Activated naive CD8-positive, alpha-beta T cell treated with anti-CD3 and anti-CD28 coated beads, Interleukin-2, amount 10 ng/mL, durations not matched to agents 7 days and 5 days (primary cell): Measurements from ENCODE around the gene PCDHA12. TPM values are rescaled to one million over a fixed set of nuclear protein-coding genes. Genes with fewer than 3 reads are reported as not detected.
A peak's percentile ranks its signal among the peaks of the same experiment; 100 is the strongest.
"Not testable (repeated sequence)": the region's sequence is repeated elsewhere in the genome, so short reads cannot be mapped to it uniquely, and the experiment has no call there.

Experiments used
- ATAC-seq: fragments of 150-1000 bp; cut with Tn5 transposase; one replicate; pipeline ENCODE4 v1.10.0; 2021; ENCODE audit warnings: low read depth, moderate library complexity
- POLR2A ChIA-PET: fragments of 350-600 bp; sonication (Branson Sonifier 250); formaldehyde crosslinking; loops from one replicate; lab custom pipeline; 2021; ENCODE audit warnings: antibody characterized with exemption; lab: Charles Lee
- DNase-seq: peaks from one replicate; pipeline ENCODE4 v3.0.0; 2021
- H3K27ac Mint-ChIP-seq: one replicate; pipeline ENCODE4 v1.8.0; 2022; ENCODE audit warnings: mild to moderate bottlenecking, mixed read lengths
- H3K27me3 Mint-ChIP-seq: one replicate; pipeline ENCODE4 v1.8.0; 2022; ENCODE audit warnings: mild to moderate bottlenecking, moderate library complexity, mixed read lengths
- H3K36me3 Mint-ChIP-seq: one replicate; pipeline ENCODE4 v1.8.0; 2021; ENCODE audit warnings: mild to moderate bottlenecking, mixed read lengths
- H3K4me1 Mint-ChIP-seq: one replicate; pipeline ENCODE4 v1.8.0; 2021; ENCODE audit warnings: mixed read lengths
- H3K4me3 Mint-ChIP-seq: one replicate; pipeline ENCODE4 v1.8.0; 2022; ENCODE audit warnings: mild to moderate bottlenecking, moderate library complexity, mixed read lengths
- H3K9me3 Mint-ChIP-seq: one replicate; pipeline ENCODE4 v1.8.0; 2021; ENCODE audit warnings: mixed read lengths
- total RNA-seq, 2 experiments: library from RNA; stranded (reverse); gene quantifications; one replicate each; pipeline ENCODE4 v1.2.3, GENCODE V29; 2021

The PCDHA12 gene
- not detected for total RNA-seq

- no peaks in the 10 kb centered on the region for H3K36me3 Mint-ChIP-seq
- POLR2A ChIA-PET: no interaction called here
- ATAC-seq (no peak), DNase-seq (no peak)
- H3K27ac Mint-ChIP-seq: peak within 1 kb of the TSS; percentile 54
- H3K9me3 Mint-ChIP-seq: peaks cover 15% of the 10 kb centered on the region
- H3K4me3 Mint-ChIP-seq: no peak within 1 kb of the TSS
- no peaks in the 10 kb centered on the region for H3K4me1 Mint-ChIP-seq
- H3K27me3 Mint-ChIP-seq: peaks cover 8% of the 10 kb centered on the region
Observed at GRCh38 chr5:140875085-140876065, at the start of gene PCDHA12. TSS of gene PCDHA12 (plus strand) at chr5:140875308. CDS start at chr5:140875473, 165 bp downstream.

- peaks cover 6% of the 10 kb centered on the region for H3K27me3 Mint-ChIP-seq
- no peaks in the 10 kb centered on the region for H3K36me3 Mint-ChIP-seq
- DNase-seq (no peak), ATAC-seq (no peak)
- H3K27ac Mint-ChIP-seq: no peak within 1 kb of the TSS
- H3K9me3 Mint-ChIP-seq: peaks cover 14% of the 10 kb centered on the region
- POLR2A ChIA-PET: no interaction called here
- H3K4me1 Mint-ChIP-seq: no peaks in the 10 kb centered on the region
- H3K4me3 Mint-ChIP-seq: no peak within 1 kb of the TSS
Observed at GRCh38 chr5:140827704-140828361, 47.3 kb upstream of the PCDHA12 start, which contains the start of gene PCDHA6. TSS of gene PCDHA6 (plus strand) at chr5:140827960. CDS start at chr5:140828092, 132 bp downstream.

GRCh38 chr5:140828362-140828737 is 46.8 kb upstream of the PCDHA12 start:
- no peak for ATAC-seq
- POLR2A ChIA-PET: no interaction called here
- DNase-seq: no peak
- Mint-ChIP-seq H3K4me3 (no peak overlapping the region), H3K36me3 (no peaks in the 10 kb centered on the region), H3K4me1 (no peaks in the 10 kb centered on the region), H3K27me3 (peaks cover 8% of the 10 kb centered on the region), H3K27ac (no peak overlapping the region), H3K9me3 (peaks cover 18% of the 10 kb centered on the region)

- POLR2A ChIA-PET, H3K27ac Mint-ChIP-seq, ATAC-seq, H3K4me1 Mint-ChIP-seq, H3K36me3 Mint-ChIP-seq, H3K4me3 Mint-ChIP-seq: not testable (repeated sequence)
- Mint-ChIP-seq H3K27me3 (peaks cover 10% of the 10 kb centered on the region), H3K9me3 (peaks cover 20% of the 10 kb centered on the region)
- DNase-seq: peak; percentile 26
Observed at GRCh38 chr5:140829511-140830501, 45.3 kb upstream of the PCDHA12 start.

DNA sequence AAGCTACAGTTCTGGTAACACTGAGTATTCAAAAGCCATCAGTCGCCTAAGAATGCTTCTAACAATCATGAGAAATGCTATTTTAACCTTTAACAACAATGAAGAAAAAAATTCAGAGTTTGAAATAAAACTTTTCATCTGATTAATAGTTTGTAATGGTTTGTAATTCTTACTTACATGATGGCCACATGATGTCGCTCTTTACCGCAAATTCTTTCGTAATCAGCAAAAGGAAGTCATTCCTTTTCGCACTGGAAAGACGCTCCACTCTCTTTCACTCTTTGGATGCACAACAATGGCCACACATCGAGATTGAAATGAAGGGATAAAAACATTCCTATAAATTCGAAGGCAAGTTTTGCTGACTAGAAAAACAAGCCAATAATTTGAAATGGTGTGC is 41.1 kb upstream of the PCDHA12 start, which contains the start of gene PCDHA7:
TSS of gene PCDHA7 (plus strand) at position 277 of the 400 bp plus-strand sequence. CDS start at position 392, 115 bp downstream.
- no peak for DNase-seq
- POLR2A ChIA-PET: no interaction called here
- no peaks in the 10 kb centered on the region for H3K4me1 Mint-ChIP-seq
- no peak for ATAC-seq
- H3K9me3 Mint-ChIP-seq: peaks cover 12% of the 10 kb centered on the region
- H3K27me3 Mint-ChIP-seq: peaks cover 7% of the 10 kb centered on the region
- H3K36me3 Mint-ChIP-seq: no peaks in the 10 kb centered on the region
- no peak within 1 kb of the TSS for H3K27ac Mint-ChIP-seq
- H3K4me3 Mint-ChIP-seq: no peak within 1 kb of the TSS

DNA sequence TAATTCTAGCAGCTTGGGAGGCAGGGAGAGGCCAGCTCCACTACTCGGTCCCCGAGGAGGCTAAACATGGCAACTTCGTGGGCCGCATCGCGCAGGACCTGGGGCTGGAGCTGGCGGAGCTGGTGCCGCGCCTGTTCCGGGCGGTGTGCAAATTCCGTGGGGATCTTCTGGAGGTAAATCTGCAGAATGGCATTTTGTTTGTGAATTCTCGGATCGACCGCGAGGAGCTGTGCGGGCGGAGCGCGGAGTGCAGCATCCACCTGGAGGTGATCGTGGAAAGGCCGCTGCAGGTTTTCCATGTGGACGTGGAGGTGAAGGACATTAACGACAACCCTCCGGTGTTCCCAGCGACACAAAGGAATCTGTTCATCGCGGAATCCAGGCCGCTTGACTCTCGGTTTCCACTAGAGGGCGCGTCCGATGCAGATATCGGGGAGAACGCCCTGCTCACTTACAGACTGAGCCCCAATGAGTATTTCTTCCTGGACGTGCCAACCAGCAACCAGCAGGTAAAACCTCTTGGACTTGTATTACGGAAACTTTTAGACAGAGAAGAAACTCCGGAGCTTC is 40.6 kb upstream of the PCDHA12 start:
- DNase-seq, H3K27me3 Mint-ChIP-seq, ATAC-seq, POLR2A ChIA-PET, H3K36me3 Mint-ChIP-seq, H3K4me1 Mint-ChIP-seq, H3K4me3 Mint-ChIP-seq, H3K27ac Mint-ChIP-seq: not testable (repeated sequence)
- H3K9me3 Mint-ChIP-seq: peaks cover 12% of the 10 kb centered on the region

- POLR2A ChIA-PET: no interaction called here
Observed at GRCh38 chr5:140835622-140836510, 39.2 kb upstream of the PCDHA12 start.

DNA sequence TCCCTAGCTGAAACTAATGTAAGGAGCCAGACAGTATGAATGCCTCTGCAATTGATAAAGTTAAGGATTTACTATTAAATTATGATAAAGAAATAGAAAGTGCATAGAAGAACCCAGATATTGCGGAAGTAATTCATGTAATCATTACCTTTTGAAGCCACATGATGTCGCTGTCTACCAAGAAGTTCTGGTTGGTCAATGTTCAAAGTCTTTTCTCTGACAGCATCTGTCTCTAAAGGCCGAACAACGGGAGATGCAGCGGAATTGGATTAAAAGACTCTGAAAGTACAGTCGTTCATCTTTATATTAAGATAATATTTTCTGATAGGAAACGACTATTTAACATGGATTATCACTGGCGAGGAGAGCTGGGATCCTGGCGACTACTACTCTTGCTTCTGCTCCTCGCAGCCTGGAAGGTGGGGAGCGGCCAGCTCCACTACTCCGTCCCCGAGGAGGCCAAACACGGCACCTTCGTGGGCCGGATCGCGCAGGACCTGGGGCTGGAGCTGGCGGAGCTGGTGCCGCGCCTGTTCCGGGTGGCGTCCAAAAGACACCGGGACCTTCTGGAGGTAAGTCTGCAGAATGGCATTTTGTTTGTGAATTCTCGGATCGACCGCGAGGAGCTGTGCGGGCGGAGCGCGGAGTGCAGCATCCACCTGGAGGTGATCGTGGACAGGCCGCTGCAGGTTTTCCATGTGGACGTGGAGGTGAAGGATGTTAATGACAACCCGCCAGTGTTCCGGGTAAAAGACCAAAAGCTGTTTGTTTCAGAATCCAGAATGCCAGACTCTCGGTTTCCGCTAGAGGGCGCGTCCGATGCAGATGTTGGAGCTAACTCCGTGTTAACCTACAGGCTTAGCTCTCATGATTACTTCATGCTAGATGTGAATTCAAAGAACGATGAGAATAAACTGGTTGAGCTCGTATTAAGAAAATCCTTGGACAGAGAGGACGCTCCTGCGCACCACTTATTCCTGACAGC is 33.8 kb upstream of the PCDHA12 start, which contains the start of gene PCDHA8:
TSS of gene PCDHA8 (plus strand) at position 210 of the 985 bp plus-strand sequence. CDS start at position 345, 135 bp downstream.
- DNase-seq (no peak), ATAC-seq (no peak)
- H3K27me3 Mint-ChIP-seq: no peaks in the 10 kb centered on the region
- peak within 1 kb of the TSS; percentile 25 for H3K27ac Mint-ChIP-seq
- peaks cover 10% of the 10 kb centered on the region for H3K9me3 Mint-ChIP-seq
- no peaks in the 10 kb centered on the region for H3K4me1 Mint-ChIP-seq
- H3K4me3 Mint-ChIP-seq: no peak within 1 kb of the TSS
- H3K36me3 Mint-ChIP-seq: no peaks in the 10 kb centered on the region
- POLR2A ChIA-PET: no interaction called here

More at GRCh38 chr5:140835622-140836510, 39.2 kb upstream of the PCDHA12 start:
- no peak overlapping the region for H3K27ac Mint-ChIP-seq
- H3K4me3 Mint-ChIP-seq: no peak overlapping the region
- H3K9me3 Mint-ChIP-seq: peaks cover 16% of the 10 kb centered on the region
- H3K4me1 Mint-ChIP-seq: no peaks in the 10 kb centered on the region
- ATAC-seq (no peak), DNase-seq (peak; percentile 27)
- peaks cover 7% of the 10 kb centered on the region for H3K27me3 Mint-ChIP-seq
- no peaks in the 10 kb centered on the region for H3K36me3 Mint-ChIP-seq

DNA sequence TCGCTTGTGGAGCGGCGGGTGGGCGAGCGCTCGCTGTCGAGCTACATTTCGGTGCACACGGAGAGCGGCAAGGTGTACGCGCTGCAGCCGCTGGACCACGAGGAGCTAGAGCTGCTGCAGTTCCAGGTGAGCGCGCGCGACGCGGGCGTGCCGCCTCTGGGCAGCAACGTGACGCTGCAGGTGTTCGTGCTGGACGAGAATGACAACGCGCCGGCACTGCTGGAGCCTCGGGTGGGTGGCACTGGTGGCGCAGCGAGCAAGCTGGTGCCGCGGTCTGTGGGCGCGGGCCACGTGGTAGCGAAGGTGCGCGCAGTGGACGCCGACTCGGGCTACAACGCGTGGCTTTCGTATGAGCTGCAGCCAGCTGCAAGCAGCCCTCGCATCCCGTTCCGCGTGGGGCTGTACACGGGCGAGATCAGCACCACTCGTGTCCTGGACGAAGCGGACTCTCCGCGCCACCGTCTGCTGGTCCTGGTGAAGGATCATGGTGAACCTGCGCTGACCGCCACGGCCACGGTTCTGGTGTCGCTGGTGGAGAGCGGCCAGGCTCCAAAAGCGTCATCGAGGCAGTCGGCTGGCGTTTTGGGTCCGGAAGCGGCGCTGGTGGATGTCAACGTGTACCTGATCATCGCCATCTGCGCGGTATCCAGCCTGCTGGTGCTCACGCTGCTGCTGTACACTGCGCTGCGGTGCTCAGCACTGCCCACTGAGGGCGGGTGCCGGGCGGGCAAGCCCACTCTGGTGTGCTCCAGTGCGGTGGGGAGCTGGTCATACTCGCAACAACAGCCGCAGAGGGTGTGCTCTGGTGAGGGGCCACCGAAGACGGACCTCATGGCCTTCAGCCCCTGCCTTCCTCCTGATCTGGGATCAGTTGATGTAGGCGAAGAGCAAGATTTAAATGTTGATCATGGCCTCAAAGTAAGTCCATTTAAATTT is 32.0 kb upstream of the PCDHA12 start:
- DNase-seq (no peak), ATAC-seq (no peak)
- Mint-ChIP-seq H3K9me3 (peaks cover 15% of the 10 kb centered on the region), H3K4me1 (no peaks in the 10 kb centered on the region), H3K27me3 (peaks cover 4% of the 10 kb centered on the region), H3K4me3 (no peak overlapping the region), H3K36me3 (no peaks in the 10 kb centered on the region), H3K27ac (no peak overlapping the region)
- POLR2A ChIA-PET: no interaction called here
